GM18508 (cell line): ENCODE data around the gene CDK2AP2.
A peak's percentile ranks its signal among the peaks of the same experiment; 100 is the strongest.
"Not testable (repeated sequence)": the region's sequence is repeated elsewhere in the genome, so short reads cannot be mapped to it uniquely, and the experiment has no call there.

Experiments
- ATAC-seq: cut with Tn5 transposase; IDR thresholded peaks from one replicate; pipeline ENCODE4 v1.9.1; 2021; ENCODE audit warnings: moderate number of reproducible peaks; ENCODE audit not compliant: insufficient read depth, unreplicated experiment

The CDK2AP2 gene, protein sequence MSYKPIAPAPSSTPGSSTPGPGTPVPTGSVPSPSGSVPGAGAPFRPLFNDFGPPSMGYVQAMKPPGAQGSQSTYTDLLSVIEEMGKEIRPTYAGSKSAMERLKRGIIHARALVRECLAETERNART

GRCh38 chr11:67507864-67508485 lies at the start of gene CDK2AP2:
TSS of gene CDK2AP2 (minus strand) at chr11:67508162. CDS start at chr11:67508082, 80 bp downstream.
- peak; percentile 60 for ATAC-seq

- no peak for ATAC-seq
These were observed 48.3 kb upstream of the CDK2AP2 start for GRCh38 chr11:67556244-67556643.

DNA sequence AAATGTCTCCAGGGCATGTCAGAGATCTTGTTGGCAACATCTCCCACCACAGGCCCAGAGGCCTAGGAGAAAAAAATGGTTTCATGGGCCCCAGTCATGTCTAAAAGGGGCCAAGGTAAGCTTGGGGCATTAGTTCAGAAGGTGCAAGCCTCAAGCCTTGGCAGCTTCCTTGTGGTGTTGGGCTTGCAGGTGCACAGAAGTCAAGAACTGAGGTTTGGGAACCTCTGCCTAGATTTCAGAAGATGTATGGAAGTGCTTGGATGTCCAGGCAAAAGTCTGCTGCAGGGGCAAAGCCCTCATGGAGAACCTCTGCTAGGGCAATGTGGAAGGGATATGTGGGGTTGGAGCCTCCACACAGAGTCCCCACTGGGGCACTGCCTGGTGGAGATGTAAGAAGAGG lies 43.7 kb upstream of the CDK2AP2 start:
- ATAC-seq, result not testable (repeated sequence)

- no peak for ATAC-seq
These were observed 43.2 kb upstream of the CDK2AP2 start for GRCh38 chr11:67551127-67551526.

- no peak for ATAC-seq
These were observed 40.7 kb upstream of the CDK2AP2 start for GRCh38 chr11:67548555-67549110.

- not testable (repeated sequence) for ATAC-seq
These were observed 40.1 kb upstream of the CDK2AP2 start for GRCh38 chr11:67548112-67548511.

DNA sequence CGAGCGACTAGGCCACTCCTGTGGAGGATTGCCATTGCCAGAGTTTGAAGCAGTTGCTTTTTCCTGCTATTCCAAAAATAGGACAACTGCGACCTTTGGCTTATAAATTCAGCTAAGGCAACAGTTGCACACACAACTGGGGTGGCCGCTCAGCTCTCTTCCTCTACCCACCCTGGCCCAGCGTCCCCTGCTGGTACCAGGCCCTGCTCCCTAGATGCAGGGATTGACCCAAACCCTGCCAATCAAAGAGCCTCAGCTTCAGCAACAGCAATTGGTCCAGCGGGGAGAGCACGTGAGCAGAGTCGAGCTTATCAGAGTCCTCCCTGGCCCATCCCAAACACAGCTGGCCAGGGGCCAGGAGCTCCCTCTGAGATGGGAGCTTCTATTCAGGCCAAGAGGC lies 37.3 kb upstream of the CDK2AP2 start:
- no peak for ATAC-seq

GRCh38 chr11:67544616-67545242 lies 36.8 kb upstream of the CDK2AP2 start:
- no peak for ATAC-seq

- ATAC-seq, result no peak
These were observed 35.6 kb upstream of the CDK2AP2 start for GRCh38 chr11:67543585-67543984.

GRCh38 chr11:67542971-67543370 lies 35.0 kb upstream of the CDK2AP2 start:
- ATAC-seq, result no peak

DNA sequence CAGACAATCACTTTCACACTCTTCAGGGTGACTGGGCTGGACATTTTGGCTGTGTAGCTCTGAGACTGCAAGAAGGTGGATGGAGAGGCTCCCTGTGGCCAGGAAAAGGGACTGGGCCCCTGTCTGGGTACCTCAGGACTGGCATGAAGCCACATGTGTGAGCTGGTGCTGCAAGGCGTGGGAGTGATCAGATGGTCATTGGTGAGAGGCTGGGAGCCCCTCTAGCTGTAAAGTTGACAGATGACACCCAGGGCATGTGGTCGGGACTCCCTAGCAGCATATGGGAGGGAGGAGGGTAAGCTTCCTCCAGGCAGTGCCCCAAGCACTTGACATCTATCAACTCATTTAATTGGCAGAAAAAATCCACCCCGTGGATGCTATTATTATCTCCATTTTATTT lies 34.2 kb upstream of the CDK2AP2 start:
- ATAC-seq, result no peak

GRCh38 chr11:67541198-67541597 lies 33.2 kb upstream of the CDK2AP2 start:
- no peak for ATAC-seq

DNA sequence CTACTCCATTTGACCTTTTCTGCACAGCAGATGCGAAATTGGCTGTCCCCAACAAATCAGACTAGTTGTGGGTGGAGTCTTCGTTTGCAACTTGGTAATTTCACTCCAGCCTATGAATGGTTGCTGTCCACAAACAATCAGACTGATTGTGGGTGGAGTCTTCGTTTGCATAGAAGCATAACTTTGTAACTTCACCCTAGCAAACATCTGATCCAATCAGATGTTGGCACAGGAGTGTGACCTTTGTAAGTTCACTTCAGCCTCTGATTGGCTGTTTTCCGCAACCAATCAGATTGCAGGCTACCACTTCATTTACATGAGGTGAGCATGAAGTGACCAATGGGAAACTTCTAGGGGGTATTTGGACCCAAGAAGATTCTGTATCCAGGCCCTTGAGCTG lies 31.6 kb upstream of the CDK2AP2 start:
- no peak for ATAC-seq

DNA sequence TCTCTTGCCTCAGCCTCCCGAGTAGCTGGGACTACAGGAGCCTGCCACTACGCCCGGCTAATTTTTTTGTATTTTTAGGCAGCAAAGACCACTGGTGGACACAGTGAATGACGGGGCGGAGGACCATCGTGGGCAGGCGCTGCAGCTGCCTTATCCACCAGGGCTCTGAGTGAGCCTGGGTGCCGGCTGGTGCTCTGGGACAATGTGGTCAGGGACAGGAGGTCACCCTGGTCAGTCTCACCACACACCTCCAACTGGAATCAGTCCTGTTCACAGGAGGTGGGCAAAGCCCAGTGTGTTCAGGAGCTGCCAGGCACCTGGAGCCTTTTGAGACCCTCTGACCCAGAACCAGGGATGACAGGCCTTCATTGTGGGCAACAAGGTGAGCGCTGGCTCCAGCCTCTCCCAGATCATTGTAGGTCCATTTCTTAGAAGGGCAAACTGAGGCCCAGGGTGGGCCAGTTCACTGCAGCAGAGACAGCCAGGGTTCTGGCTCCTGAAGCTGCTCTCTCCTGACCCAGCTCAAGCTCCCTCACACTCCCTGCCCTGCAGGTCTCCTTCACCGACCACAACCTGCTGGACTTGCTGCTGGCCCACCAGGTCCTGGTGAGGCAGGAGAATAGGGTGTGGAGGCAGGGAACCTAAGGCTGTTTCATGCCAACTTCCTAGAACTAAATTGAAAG lies 31.0 kb upstream of the CDK2AP2 start:
- no peak for ATAC-seq

- no peak for ATAC-seq
These were observed 30.3 kb upstream of the CDK2AP2 start for GRCh38 chr11:67538306-67538705.

DNA sequence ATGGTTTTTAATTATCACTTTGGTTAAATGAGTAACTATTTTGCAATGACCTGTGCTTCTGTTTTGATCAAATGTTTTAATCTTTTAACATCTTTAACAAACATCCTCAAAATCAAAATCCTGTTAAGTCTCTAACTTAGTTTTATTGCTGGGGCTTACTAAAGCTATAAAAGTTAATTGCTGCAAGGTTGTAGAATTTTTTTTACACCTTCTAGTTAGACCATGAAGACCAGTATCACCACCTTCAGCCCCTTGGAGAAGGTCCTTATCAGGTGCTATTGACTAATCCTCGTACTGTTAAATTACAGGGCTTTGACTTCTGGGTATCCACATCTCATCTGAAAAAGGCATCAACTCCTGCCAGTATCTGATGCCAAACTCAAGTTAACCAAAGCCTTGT lies 27.6 kb upstream of the CDK2AP2 start:
- ATAC-seq, result no peak

DNA sequence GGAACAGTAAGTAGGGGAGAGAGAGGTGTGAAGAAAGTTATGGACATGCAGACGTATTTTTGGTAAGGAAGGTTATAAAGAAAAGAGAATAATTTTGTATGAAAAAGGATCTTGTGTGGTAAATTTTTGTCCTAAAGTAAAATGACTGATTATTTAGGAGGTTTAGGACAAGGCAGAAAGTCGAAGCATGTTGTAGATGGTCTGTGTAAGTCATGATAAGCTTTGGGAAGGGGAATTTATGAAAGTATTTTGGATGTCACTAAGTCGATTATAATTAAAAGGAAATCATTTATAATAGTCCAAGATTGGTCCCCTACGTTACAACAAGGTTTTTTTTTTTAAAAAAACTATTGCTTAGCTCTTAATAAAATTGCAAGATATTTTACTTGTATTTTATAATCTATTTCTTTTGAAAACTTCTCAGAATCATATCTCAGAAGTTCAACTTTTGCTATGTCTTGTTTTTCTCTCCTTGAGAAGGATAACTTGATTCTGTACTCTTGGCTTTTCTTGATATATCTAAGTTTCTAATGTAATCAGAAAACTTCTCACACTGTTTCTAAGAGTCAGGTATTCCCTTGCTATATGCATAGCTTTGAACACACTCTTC lies 26.2 kb upstream of the CDK2AP2 start:
- ATAC-seq, result no peak

DNA sequence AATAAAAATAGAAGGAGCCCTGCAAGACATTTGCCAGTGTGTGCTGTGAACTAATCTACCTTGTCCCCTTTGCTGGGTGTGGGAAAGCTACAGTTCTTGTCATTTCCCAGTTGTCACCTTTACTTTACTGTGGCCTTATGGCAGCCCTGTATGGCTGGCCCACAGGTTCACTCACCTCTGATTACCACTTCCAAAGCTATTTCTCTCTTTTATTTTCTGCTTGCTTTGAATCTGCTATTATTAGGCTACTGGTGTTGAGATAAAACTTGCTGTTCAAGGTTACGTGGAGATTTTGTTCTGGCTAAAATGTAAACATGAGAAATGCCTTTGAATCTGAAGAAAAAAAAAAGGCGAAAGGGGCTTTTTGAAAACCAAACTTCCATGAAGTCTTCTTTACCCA lies 24.9 kb upstream of the CDK2AP2 start:
- ATAC-seq, result no peak

GRCh38 chr11:67530282-67530592 lies 22.3 kb upstream of the CDK2AP2 start:
- ATAC-seq, result no peak

GRCh38 chr11:67528376-67528775 lies 20.4 kb upstream of the CDK2AP2 start:
- no peak for ATAC-seq
